Measurements from ENCODE around the gene RTP2.

RTP2 gene

DNA sequence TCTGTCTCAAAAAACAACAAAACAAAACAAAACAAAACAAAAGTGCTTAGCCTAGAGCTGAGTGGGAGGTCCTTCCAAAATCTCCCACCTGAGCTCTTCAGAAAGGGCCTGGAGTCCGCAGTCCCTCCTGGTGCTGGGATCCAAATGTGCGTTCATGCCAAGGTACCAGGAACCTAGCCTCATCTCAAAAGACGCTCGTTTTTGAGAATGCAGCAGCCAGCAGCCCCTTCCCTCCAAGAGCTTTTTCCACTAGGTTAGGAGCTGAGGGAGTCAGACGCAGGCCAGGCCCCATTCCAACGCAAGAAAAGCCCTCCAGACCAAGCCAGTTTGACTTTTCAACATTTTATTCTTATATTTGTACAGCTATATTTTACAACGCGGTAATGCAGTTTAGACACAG lies 18.7 kb upstream of the RTP2 start:
- no peak overlapping the region for H3K9ac ChIP-seq
- H3K27ac ChIP-seq: no peak overlapping the region

DNA sequence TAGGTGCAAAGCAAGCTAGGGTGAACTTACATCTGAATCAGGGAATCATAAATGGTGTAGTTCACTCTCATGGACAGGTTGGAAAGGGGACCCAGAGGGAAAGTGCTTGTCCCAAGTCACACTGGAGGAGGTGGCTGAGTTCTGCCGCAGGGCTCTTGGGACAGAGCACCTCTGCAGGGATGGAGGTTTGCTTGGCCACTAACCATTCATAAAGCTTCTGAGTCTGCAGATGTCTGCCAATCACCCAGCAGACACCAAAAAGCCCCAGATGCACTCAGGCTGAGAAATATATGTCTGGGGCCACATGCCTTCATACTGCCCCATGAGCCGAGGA lies 17.9 kb upstream of the RTP2 start:
- H3K4me2 ChIP-seq: no peak overlapping the region
- H3K4me3 ChIP-seq (IDR thresholded peaks at IDR 0.05; ENCODE audit: insufficient read depth, low read depth, low read length): no peak overlapping the region
- no peaks in the 10 kb centered on the region for H3K4me1 ChIP-seq (ENCODE audit: low read depth, poor library complexity, severe bottlenecking)
- no peaks in the 10 kb centered on the region for H3K27me3 ChIP-seq (ENCODE audit: insufficient read depth, low read depth)
- no peak overlapping the region for H3K9ac ChIP-seq
- TF ChIP-seq, protein P1, sequence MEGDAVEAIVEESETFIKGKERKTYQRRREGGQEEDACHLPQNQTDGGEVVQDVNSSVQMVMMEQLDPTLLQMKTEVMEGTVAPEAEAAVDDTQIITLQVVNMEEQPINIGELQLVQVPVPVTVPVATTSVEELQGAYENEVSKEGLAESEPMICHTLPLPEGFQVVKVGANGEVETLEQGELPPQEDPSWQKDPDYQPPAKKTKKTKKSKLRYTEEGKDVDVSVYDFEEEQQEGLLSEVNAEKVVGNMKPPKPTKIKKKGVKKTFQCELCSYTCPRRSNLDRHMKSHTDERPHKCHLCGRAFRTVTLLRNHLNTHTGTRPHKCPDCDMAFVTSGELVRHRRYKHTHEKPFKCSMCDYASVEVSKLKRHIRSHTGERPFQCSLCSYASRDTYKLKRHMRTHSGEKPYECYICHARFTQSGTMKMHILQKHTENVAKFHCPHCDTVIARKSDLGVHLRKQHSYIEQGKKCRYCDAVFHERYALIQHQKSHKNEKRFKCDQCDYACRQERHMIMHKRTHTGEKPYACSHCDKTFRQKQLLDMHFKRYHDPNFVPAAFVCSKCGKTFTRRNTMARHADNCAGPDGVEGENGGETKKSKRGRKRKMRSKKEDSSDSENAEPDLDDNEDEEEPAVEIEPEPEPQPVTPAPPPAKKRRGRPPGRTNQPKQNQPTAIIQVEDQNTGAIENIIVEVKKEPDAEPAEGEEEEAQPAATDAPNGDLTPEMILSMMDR (conservative IDR thresholded peaks at IDR 0.05; ENCODE audit: low read depth, low read length): no peak
- H3K27ac ChIP-seq: no peak overlapping the region
- no peaks in the 10 kb centered on the region for H4K20me1 ChIP-seq (ENCODE audit: insufficient read depth)
- no peak overlapping the region for H2AFZ ChIP-seq (ENCODE audit: low read depth)
- no peaks in the 10 kb centered on the region for H3K79me2 ChIP-seq (ENCODE audit: insufficient read depth, low read depth)
- no peaks in the 10 kb centered on the region for H3K36me3 ChIP-seq (ENCODE audit: insufficient read depth)

More for the DNA sequence above, 18.7 kb upstream of the RTP2 start:
- H4K20me1 ChIP-seq (ENCODE audit: insufficient read depth): no peaks in the 10 kb centered on the region
- no peak overlapping the region for H3K4me3 ChIP-seq (IDR thresholded peaks at IDR 0.05; ENCODE audit: insufficient read depth, low read depth, low read length)
- no peaks in the 10 kb centered on the region for H3K36me3 ChIP-seq (ENCODE audit: insufficient read depth)
- TF ChIP-seq, protein P1 (conservative IDR thresholded peaks at IDR 0.05; ENCODE audit: low read depth, low read length): no peak
- no peaks in the 10 kb centered on the region for H3K27me3 ChIP-seq (ENCODE audit: insufficient read depth, low read depth)
- no peaks in the 10 kb centered on the region for H3K79me2 ChIP-seq (ENCODE audit: insufficient read depth, low read depth)
- H3K4me1 ChIP-seq (ENCODE audit: low read depth, poor library complexity, severe bottlenecking): no peaks in the 10 kb centered on the region
- H3K4me2 ChIP-seq: no peak overlapping the region
- no peak overlapping the region for H2AFZ ChIP-seq (ENCODE audit: low read depth)

- Histone ChIP-seq H3K79me2 (ENCODE audit: insufficient read depth, low read depth) (no peaks in the 10 kb centered on the region), H3K4me2 (no peak overlapping the region), H3K9ac (no peak overlapping the region), H3K36me3 (ENCODE audit: insufficient read depth) (no peaks in the 10 kb centered on the region), H3K4me1 (ENCODE audit: low read depth, poor library complexity, severe bottlenecking) (no peaks in the 10 kb centered on the region), H3K27me3 (ENCODE audit: insufficient read depth, low read depth) (no peaks in the 10 kb centered on the region), H3K27ac (no peak overlapping the region), H4K20me1 (ENCODE audit: insufficient read depth) (no peaks in the 10 kb centered on the region), H3K4me3 (IDR thresholded peaks at IDR 0.05; ENCODE audit: insufficient read depth, low read depth, low read length) (no peak overlapping the region), H2AFZ (ENCODE audit: low read depth) (no peak overlapping the region)
- TF ChIP-seq, protein P1 (conservative IDR thresholded peaks at IDR 0.05; ENCODE audit: low read depth, low read length): no peak
These were observed 17.4 kb upstream of the RTP2 start for GRCh38 chr3:187719628-187720336.

- no peak overlapping the region for H2AFZ ChIP-seq (ENCODE audit: low read depth)
- TF ChIP-seq, protein P1 (conservative IDR thresholded peaks at IDR 0.05; ENCODE audit: low read depth, low read length): no peak
- no peaks in the 10 kb centered on the region for H3K36me3 ChIP-seq (ENCODE audit: insufficient read depth)
- H4K20me1 ChIP-seq (ENCODE audit: insufficient read depth): no peaks in the 10 kb centered on the region
- H3K4me1 ChIP-seq (ENCODE audit: low read depth, poor library complexity, severe bottlenecking): no peaks in the 10 kb centered on the region
- no peaks in the 10 kb centered on the region for H3K27me3 ChIP-seq (ENCODE audit: insufficient read depth, low read depth)
- H3K4me3 ChIP-seq (IDR thresholded peaks at IDR 0.05; ENCODE audit: insufficient read depth, low read depth, low read length): no peak overlapping the region
- H3K9ac ChIP-seq: no peak overlapping the region
- H3K4me2 ChIP-seq: no peak overlapping the region
- no peak overlapping the region for H3K27ac ChIP-seq
- H3K79me2 ChIP-seq (ENCODE audit: insufficient read depth, low read depth): no peaks in the 10 kb centered on the region
These were observed 16.4 kb upstream of the RTP2 start for GRCh38 chr3:187718802-187719201.
